IMR-90 (cell line): ENCODE data around the gene TAF1A. TPM values are rescaled to one million over a fixed set of nuclear protein-coding genes. Genes with fewer than 3 reads are reported as not detected.

ENCODE experiments used
- ATAC-seq: fragments of 200-7000 bp; cut with Tn5 transposase; 2 replicates; pipeline ENCODE4 v1.9.1; 2020; ENCODE audit warnings: low read depth, mild to moderate bottlenecking, moderate library complexity
- BruUV-seq: library from RNA; stranded (reverse); fragments of 400-500 nt; replicated peaks from 2 replicates; lab custom pipeline; 2021; lab: Mats Ljungman, UMichigan
- CTCF ChIA-PET: fragments of 300-600 bp; formaldehyde crosslinking; extraction: SDS; loops from one replicate; lab custom pipeline; 2021; ENCODE audit warnings: antibody characterized with exemption; lab: Yijun Ruan, JAX
- POLR2A ChIA-PET: fragments of 300-600 bp; sonication (Branson Sonifier 250); formaldehyde crosslinking; loops from one replicate; lab custom pipeline; 2022; ENCODE audit warnings: antibody characterized with exemption; ENCODE audit not compliant: unreplicated experiment; lab: Charles Lee
- DNase-seq: peaks from one replicate; pipeline ENCODE4 v3.0.0; 2013
- H2AFZ ChIP-seq: replicated peaks from 2 replicates; pipeline ENCODE3; 2013; ENCODE audit warnings: low read length, mild to moderate bottlenecking; ENCODE audit not compliant: poor library complexity
- H2AK5ac ChIP-seq: 2 replicates; pipeline ENCODE4 v1.6.1; 2013; ENCODE audit warnings: low read depth, low read length, inconsistent platforms
- H2AK9ac ChIP-seq: replicated peaks from 2 replicates; pipeline ENCODE3; 2013; ENCODE audit warnings: mild to moderate bottlenecking, low read depth, low read length, moderate library complexity; ENCODE audit not compliant: poor library complexity
- H2BK120ac ChIP-seq: 2 replicates; pipeline ENCODE4 v1.6.1; 2013; ENCODE audit warnings: low read depth, low read length, inconsistent platforms
- H2BK15ac ChIP-seq: 3 replicates; pipeline ENCODE4 v1.6.1; 2013; ENCODE audit warnings: low read depth, low read length, inconsistent platforms
- H2BK20ac ChIP-seq: 2 replicates; pipeline ENCODE4 v1.6.1; 2013; ENCODE audit warnings: low read depth, mild to moderate bottlenecking, inconsistent platforms, low read length, moderate library complexity
- H2BK5ac ChIP-seq: 2 replicates; pipeline ENCODE4 v1.6.1; 2013; ENCODE audit warnings: mild to moderate bottlenecking, low read depth, low read length, inconsistent platforms; ENCODE audit not compliant: poor library complexity, severe bottlenecking
- H3K14ac ChIP-seq: replicated peaks from 2 replicates; pipeline ENCODE4 v1.6.1; 2013; ENCODE audit warnings: low read depth, low read length, inconsistent platforms
- H3K18ac ChIP-seq: 2 replicates; pipeline ENCODE4 v1.6.1; 2013; ENCODE audit warnings: low read depth, low read length, control low read depth
- H3K23ac ChIP-seq: 2 replicates; pipeline ENCODE4 v1.6.1; 2013; ENCODE audit warnings: low read depth, low read length, inconsistent platforms
- H3K27ac ChIP-seq: 2 replicates; pipeline ENCODE4 v1.5.1; 2013; ENCODE audit warnings: mild to moderate bottlenecking, control low read depth, low read length; ENCODE audit not compliant: insufficient read depth
- H3K27me3 ChIP-seq: 2 replicates; pipeline ENCODE4 v1.6.1; 2013; ENCODE audit warnings: low read length; ENCODE audit not compliant: control insufficient read depth, insufficient read depth
- H3K36me3 ChIP-seq: 2 replicates; pipeline ENCODE4 v1.6.1; 2013; ENCODE audit warnings: low read length, mixed read lengths; ENCODE audit not compliant: control insufficient read depth, insufficient read depth
- H3K4ac ChIP-seq: 2 replicates; pipeline ENCODE4 v1.6.1; 2013; ENCODE audit warnings: low read depth, low read length, inconsistent platforms
- H3K4me1 ChIP-seq: 2 replicates; pipeline ENCODE4 v1.6.1; 2013; ENCODE audit warnings: low read length, mixed read lengths; ENCODE audit not compliant: control insufficient read depth, insufficient read depth
- H3K4me2 ChIP-seq: 2 replicates; pipeline ENCODE4 v1.6.1; 2013; ENCODE audit warnings: low read depth, mild to moderate bottlenecking, control low read depth, low read length, moderate library complexity
- H3K4me3 ChIP-seq: 2 replicates; pipeline ENCODE4 v1.5.1; 2013; ENCODE audit warnings: low read depth, mild to moderate bottlenecking, control low read depth, low read length, moderate library complexity; ENCODE audit not compliant: insufficient read depth
- H3K56ac ChIP-seq: 2 replicates; pipeline ENCODE4 v1.6.1; 2013; ENCODE audit warnings: low read length, inconsistent platforms; ENCODE audit not compliant: insufficient read depth; ENCODE audit errors: extremely low read depth
- H3K79me1 ChIP-seq, 2 experiments: 2 replicates each; pipeline ENCODE4 v1.6.1; 2013; ENCODE audit warnings: low read length in 2 of 2, inconsistent platforms in 1 of 2, low read depth in 1 of 2
- H3K9ac ChIP-seq: 2 replicates; pipeline ENCODE4 v1.6.1; 2013; ENCODE audit warnings: low read depth, low read length, control low read depth
- H3K9me1 ChIP-seq: 2 replicates; pipeline ENCODE4 v1.6.1; 2013; ENCODE audit warnings: low read length, inconsistent platforms; ENCODE audit not compliant: insufficient read depth
- H3K9me3 ChIP-seq: 2 replicates; pipeline ENCODE4 v1.6.1; 2013; ENCODE audit warnings: low read length; ENCODE audit not compliant: control insufficient read depth, insufficient read depth
- H4K20me1 ChIP-seq: 2 replicates; pipeline ENCODE4 v1.6.1; 2013; ENCODE audit warnings: low read length, inconsistent platforms; ENCODE audit not compliant: insufficient read depth
- H4K5ac ChIP-seq: 2 replicates; pipeline ENCODE4 v1.6.1; 2013; ENCODE audit warnings: mild to moderate bottlenecking, low read depth, low read length, control low read depth
- H4K8ac ChIP-seq, 2 experiments: 2 replicates each; pipeline ENCODE4 v1.6.1; 2013; ENCODE audit warnings: low read depth in 2 of 2, low read length in 2 of 2, control low read depth in 1 of 2, inconsistent platforms in 1 of 2
- H4K91ac ChIP-seq: 2 replicates; pipeline ENCODE4 v1.6.1; 2013; ENCODE audit warnings: low read depth, low read length, inconsistent platforms; ENCODE audit not compliant: insufficient read depth
- BHLHE40 ChIP-seq: fragments of 150-350 bp; IDR thresholded peaks from 2 replicates; pipeline ENCODE4 v1.6.1; 2016; ENCODE audit warnings: mild to moderate bottlenecking, low read depth, low read length
- CEBPB ChIP-seq: IDR thresholded peaks from 2 replicates; pipeline ENCODE4 v1.6.1; 2012; ENCODE audit warnings: low read depth, low read length, improper control_type of control experiment
- CHD1 ChIP-seq: IDR thresholded peaks from 2 replicates; pipeline ENCODE4 v1.6.1; 2012; ENCODE audit warnings: low read depth, low read length, improper control_type of control experiment
- CTCF ChIP-seq: conservative IDR thresholded peaks from 2 replicates; pipeline ENCODE4 v1.5.1; 2012; ENCODE audit warnings: mild to moderate bottlenecking, low read depth, low read length, improper control_type of control experiment
- ELK1 ChIP-seq: fragments of 150-350 bp; IDR thresholded peaks from 2 replicates; pipeline ENCODE4 v1.6.1; 2016; ENCODE audit warnings: low read depth, mild to moderate bottlenecking, low read length, moderate library complexity, borderline replicate concordance
- FOS ChIP-seq: fragments of 150-350 bp; IDR thresholded peaks from 2 replicates; pipeline ENCODE4 v1.6.1; 2016; ENCODE audit warnings: low read depth, low read length
- MAFK ChIP-seq: IDR thresholded peaks from 2 replicates; pipeline ENCODE4 v1.6.1; 2012; ENCODE audit warnings: low read depth, low read length, improper control_type of control experiment
- MAZ ChIP-seq: IDR thresholded peaks from 2 replicates; pipeline ENCODE4 v1.6.1; 2012; ENCODE audit warnings: low read depth, mild to moderate bottlenecking, low read length, improper control_type of control experiment, moderate library complexity, borderline replicate concordance
- MXI1 ChIP-seq: IDR thresholded peaks from 2 replicates; pipeline ENCODE4 v1.6.1; 2012; ENCODE audit warnings: low read depth, mild to moderate bottlenecking, low read length, moderate library complexity, borderline replicate concordance
- NFE2L2 ChIP-seq: fragments of 150-350 bp; IDR thresholded peaks from 2 replicates; pipeline ENCODE4 v1.6.1; 2016; ENCODE audit warnings: low read depth, mild to moderate bottlenecking, low read length
- POLR2A ChIP-seq: IDR thresholded peaks from 2 replicates; pipeline ENCODE4 v1.6.1; 2012; ENCODE audit warnings: mild to moderate bottlenecking, low read depth, low read length
- RAD21 ChIP-seq: IDR thresholded peaks from 2 replicates; pipeline ENCODE4 v1.6.1; 2012; ENCODE audit warnings: low read length, improper control_type of control experiment
- RCOR1 ChIP-seq: IDR thresholded peaks from 2 replicates; pipeline ENCODE4 v1.6.1; 2012; ENCODE audit warnings: mild to moderate bottlenecking, low read length, improper control_type of control experiment; ENCODE audit not compliant: insufficient replicate concordance
- RFX5 ChIP-seq: IDR thresholded peaks from 2 replicates; pipeline ENCODE4 v1.8.0; 2012; ENCODE audit warnings: low read depth, mild to moderate bottlenecking, low read length, moderate library complexity
- USF2 ChIP-seq: fragments of 150-350 bp; IDR thresholded peaks from 2 replicates; pipeline ENCODE4 v1.6.1; 2017; ENCODE audit warnings: mild to moderate bottlenecking, antibody characterized with exemption, low read length, low read depth
- WGBS, 2 experiments: methylation state at CpG; one replicate each; pipeline versions ENCODE4 v1.1.5 to v1.1.7; 2013; ENCODE audit warnings: missing lambda C conversion rate in 2 of 2; ENCODE audit not compliant: insufficient read length in 1 of 2; ENCODE audit errors: extremely low coverage in 2 of 2; 5-methylcytosine and 5-hydroxymethylcytosine counted together
- dilution Hi-C: fragments of 300-500 bp; cut with HindIII; formaldehyde crosslinking; loops from one replicate; pipeline ENCODE4 v1.14.3; 2018; ENCODE audit warnings: low sequenced_read_pairs; ENCODE audit not compliant: unreplicated experiment
- in situ Hi-C: fragments of 300-500 bp; cut with MboI; formaldehyde crosslinking; loops from 3 replicates; pipeline ENCODE4 v1.14.3; 2019; ENCODE audit warnings: low sequenced_read_pairs, inconsistent platforms, mixed read lengths
- intact Hi-C: fragments of 100-400 bp; cut with micrococcal nuclease; formaldehyde crosslinking; loops from 2 replicates; pipeline ENCODE4 v1.10.0; 2022
- polyA plus RNA-seq, 3 experiments: library from polyadenylated mRNA; depleted of rRNA; stranded (reverse); fragments of >200 nt; gene quantifications; 2 replicates each; pipeline ENCODE4 v1.2.3, GENCODE V29; 2012; ENCODE audit warnings: low replicate concordance in 1 of 3
- total RNA-seq: library from RNA; depleted of rRNA; stranded (reverse); fragments of >200 nt; gene quantifications from 2 replicates; pipeline ENCODE4 v1.2.3, GENCODE V29; 2012

The TAF1A gene
- total and polyA plus RNA-seq, 2 of the 4 experiments (the other 2 are of a cell fraction), result 3.8 to 5.4 TPM

DNA sequence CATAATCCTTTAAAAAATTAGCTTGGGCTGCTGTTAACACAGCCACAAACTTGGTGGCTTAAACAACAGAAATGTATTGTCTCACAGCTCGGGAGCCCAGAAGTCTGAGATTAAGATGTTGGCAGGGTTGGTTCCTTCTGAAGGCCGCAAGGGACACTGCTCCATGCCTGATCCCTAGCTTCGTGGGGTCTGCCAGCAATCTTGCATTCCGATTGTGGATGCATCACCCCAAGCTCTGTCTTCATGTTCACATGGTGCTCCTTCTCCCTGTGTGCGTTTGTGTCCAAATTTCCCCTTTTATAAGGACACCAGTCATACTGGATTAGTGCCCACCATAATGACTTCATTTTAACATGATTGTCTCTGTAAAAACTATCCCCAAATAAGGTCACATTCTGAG is 36.9 kb downstream of the TAF1A start:
- H2BK5ac ChIP-seq, result no peak overlapping the region
- no peaks in the 10 kb centered on the region for H3K27me3 ChIP-seq
- H2BK20ac ChIP-seq, result no peak overlapping the region
- H2AK9ac ChIP-seq, result no peak overlapping the region
- H3K18ac ChIP-seq, result no peak overlapping the region
- no peak overlapping the region for H2BK120ac ChIP-seq
- no peak overlapping the region for H3K27ac ChIP-seq
- no peak overlapping the region for H2AFZ ChIP-seq
- in situ Hi-C loops (no loop called here), dilution Hi-C loops (no loop called here), intact Hi-C loops (no loop called here)
- H3K14ac ChIP-seq, result no peak overlapping the region
- no peak overlapping the region for H3K23ac ChIP-seq
- no peaks in the 10 kb centered on the region for H3K79me1 ChIP-seq
- DNase-seq, result no peak
- H4K20me1 ChIP-seq, result no peaks in the 10 kb centered on the region
- H3K4me2 ChIP-seq, result no peak overlapping the region
- H3K56ac ChIP-seq, result no peak overlapping the region
- H4K5ac ChIP-seq, result no peak overlapping the region
- H3K4ac ChIP-seq, result no peak overlapping the region
- H3K9me1 ChIP-seq, result no peaks in the 10 kb centered on the region; the same call in 1 of the 2 replicates
- WGBS, 2 experiments, result 100% methylated on average over 2 of the region's 5 CpGs; no CpG with 5 or more reads in 1 of the 2 experiments
- H4K8ac ChIP-seq, result no peak overlapping the region
- no peak for ATAC-seq
- BruUV-seq, result no TSS peak
- H3K9ac ChIP-seq, result no peak overlapping the region
- H3K4me3 ChIP-seq, result no peak overlapping the region
- no peak overlapping the region for H2BK15ac ChIP-seq
- no peak for TF ChIP-seq MAZ
- no peak for TF ChIP-seq POLR2A
- TF ChIP-seq RCOR1, result no peak
- no peak for TF ChIP-seq CTCF
- no peak for TF ChIP-seq CEBPB
- TF ChIP-seq RFX5, result no peak
- no peak for TF ChIP-seq FOS
- no peak for TF ChIP-seq MXI1
- TF ChIP-seq RAD21, result no peak
- no peak for TF ChIP-seq NFE2L2
- TF ChIP-seq BHLHE40, result no peak
- no peak for TF ChIP-seq USF2
- TF ChIP-seq CHD1, result no peak
- no peak for TF ChIP-seq ELK1
- no peak for TF ChIP-seq MAFK
- ChIA-PET CTCF (no interaction called here), POLR2A (no interaction called here)
- no peaks in the 10 kb centered on the region for H3K9me3 ChIP-seq
- H3K36me3 ChIP-seq, result peaks cover 4% of the 10 kb centered on the region
- H3K4me1 ChIP-seq, result no peaks in the 10 kb centered on the region; the same call in 1 of the 2 replicates
- no peak overlapping the region for H4K91ac ChIP-seq
- H2AK5ac ChIP-seq, result no peak overlapping the region
